Stomach (tissue), 9 donors: ENCODE data around the gene DRD2. TPM values are rescaled to one million over a fixed set of nuclear protein-coding genes. Genes with fewer than 3 reads are reported as not detected.

Experiments
- DNase-seq, 2 donors: peaks; one replicate each; pipeline versions ENCODE4 v3.0.0 to v3.0.0-alpha.2; 2013 to 2019
- H3K27ac ChIP-seq, 5 donors: fragments of 200-600 bp in 4 of 5; sonication (generic) in 4 of 5; one replicate each; pipeline ENCODE4 v1.5.1; 2013 to 2019; ENCODE audit warnings: mild to moderate bottlenecking in 1 of 5, moderate library complexity in 1 of 5
- H3K27me3 ChIP-seq, 3 donors: fragments of 200-600 bp; sonication (generic); one replicate each; pipeline ENCODE4 v1.5.1; 2017 to 2019; ENCODE audit warnings: mixed run types in 1 of 3
- H3K36me3 ChIP-seq, 4 donors: fragments of 200-600 bp; sonication (generic); 1 replicate in 3 of 4; 2 replicates in 1 of 4; pipeline ENCODE4 v1.5.1; 2016 to 2019
- H3K4me1 ChIP-seq, 4 donors: fragments of 200-600 bp; sonication (generic); one replicate each; pipeline ENCODE4 v1.5.1; 2016 to 2019
- H3K4me3 ChIP-seq, 4 donors: fragments of 200-600 bp; sonication (generic) in 3 of 4; one replicate each; pipeline ENCODE4 v1.5.1; 2016 to 2019; ENCODE audit warnings: mild to moderate bottlenecking in 1 of 4
- H3K9me3 ChIP-seq, 4 donors: fragments of 200-600 bp; sonication (generic); one replicate each; pipeline ENCODE4 v1.5.1; 2016 to 2019
- EP300 ChIP-seq: sonication (generic); formaldehyde crosslinking; IDR thresholded peaks from one replicate; pipeline ENCODE4 v1.6.1; 2017; ENCODE audit warnings: antibody characterized with exemption
- POLR2A ChIP-seq, 4 donors: fragments of 450-650 bp; IDR thresholded peaks; one replicate each; pipeline ENCODE4 v1.6.1; 2016; ENCODE audit warnings: antibody characterized with exemption in 4 of 4, control low read depth in 2 of 4, mild to moderate bottlenecking in 1 of 4, moderate library complexity in 1 of 4
- POLR2AphosphoS5 ChIP-seq, 3 donors: sonication (generic); formaldehyde crosslinking; IDR thresholded peaks; one replicate each; pipeline ENCODE4 v1.6.1; 2016; ENCODE audit warnings: antibody characterized with exemption in 3 of 3
- WGBS, 5 donors: extraction: QIAGEN DNeasy Blood & Tissue Kit in 3 of 5; methylation state at CpG; one replicate each; pipeline versions ENCODE4 v1.1.5 to v1.1.7; 2013 to 2018; 5-methylcytosine and 5-hydroxymethylcytosine counted together
- intact Hi-C: fragments of 100-400 bp; cut with DNase I; formaldehyde crosslinking; loops from one replicate; pipeline ENCODE4 v1.15.1; 2023; ENCODE audit warnings: low total_unique reads
- polyA plus RNA-seq, 3 donors: library from polyadenylated mRNA; stranded (reverse); fragments of 200-250 nt; gene quantifications; one replicate each; pipeline ENCODE4 v1.2.3, GENCODE V29; 2013
- total RNA-seq, 5 donors: library from RNA; depleted of rRNA; stranded (reverse); fragments of >200 nt; gene quantifications; one replicate each; pipeline versions ENCODE4 v1.1.0 to v1.2.3, GENCODE V29; 2014 to 2016
- TF ChIP-seq, protein P1 (sequence below), 7 experiments: fragments of 450-650 bp in 4 of 7; fragments of 200-600 bp in 3 of 7; sonication (generic) in 3 of 7; IDR thresholded peaks; one replicate each; pipeline ENCODE4 v1.5.1; 2016 to 2019; ENCODE audit warnings: antibody characterized with exemption in 7 of 7, control low read depth in 2 of 7, mild to moderate bottlenecking in 1 of 7
- donor health status: healthy with polysubstance abuse.
- donor health status: Bipolar disorder and iron deficiency.
- donor health status: healthy.

The DRD2 gene
- total and polyA plus RNA-seq, 8 donors: 0.03 TPM; not detected in 7

DNA sequence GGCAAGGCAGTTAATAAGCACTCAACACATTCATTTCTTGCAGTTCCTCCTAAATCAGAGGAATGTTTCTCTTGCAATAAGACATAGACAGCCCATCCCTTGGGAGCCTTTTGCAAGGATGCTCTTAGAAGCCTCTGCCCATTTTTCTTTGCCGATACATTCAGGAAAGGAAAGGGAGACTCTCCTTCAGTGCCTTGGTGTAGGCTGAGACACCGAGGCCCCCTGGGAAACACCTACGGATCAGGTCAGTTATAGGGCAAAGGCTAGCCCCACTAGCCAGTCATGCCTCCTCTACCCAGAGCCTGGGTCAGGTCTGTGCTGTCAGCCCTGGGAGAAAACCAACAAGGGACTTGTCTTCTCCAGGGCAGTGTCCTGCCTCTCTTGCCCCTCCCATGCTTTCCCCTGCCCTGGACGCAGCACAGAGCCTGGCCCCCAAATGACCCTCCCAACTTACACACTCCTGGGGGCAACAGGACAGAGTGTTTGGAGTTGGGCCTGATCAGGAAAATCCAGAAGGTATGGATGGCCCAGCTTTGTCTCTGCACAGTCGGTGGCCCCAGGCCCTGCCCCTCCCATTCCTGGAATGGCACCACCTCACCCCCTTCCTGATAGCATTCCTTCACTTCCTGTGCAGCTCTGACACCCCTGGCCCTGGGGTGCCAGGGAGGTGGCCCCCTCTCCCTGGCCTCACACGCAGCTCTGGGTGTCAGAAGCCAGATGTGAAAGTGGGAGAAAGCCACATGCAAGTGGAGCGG lies 69.3 kb downstream of the DRD2 start:
- 70 to 76% (median 74%) methylated on average over 7 of the region's 7 CpGs for WGBS, 5 donors
- Histone ChIP-seq H3K36me3 (no peaks in the 10 kb centered on the region), H3K4me3 (no peak overlapping the region), H3K9me3 (no peaks in the 10 kb centered on the region), H3K4me1 (no peaks in the 10 kb centered on the region), H3K27ac (no peak overlapping the region), H3K27me3 (peaks cover 0 to 7% (median 0%) of the 10 kb centered on the region in 3 donors)
- intact Hi-C loops: no loop called here
- TF ChIP-seq EP300 (no peak), POLR2A (IDR thresholded peaks at IDR 0.05) (no peak), POLR2AphosphoS5 (IDR thresholded peaks at IDR 0.05) (no peak)
- TF ChIP-seq, protein P1, sequence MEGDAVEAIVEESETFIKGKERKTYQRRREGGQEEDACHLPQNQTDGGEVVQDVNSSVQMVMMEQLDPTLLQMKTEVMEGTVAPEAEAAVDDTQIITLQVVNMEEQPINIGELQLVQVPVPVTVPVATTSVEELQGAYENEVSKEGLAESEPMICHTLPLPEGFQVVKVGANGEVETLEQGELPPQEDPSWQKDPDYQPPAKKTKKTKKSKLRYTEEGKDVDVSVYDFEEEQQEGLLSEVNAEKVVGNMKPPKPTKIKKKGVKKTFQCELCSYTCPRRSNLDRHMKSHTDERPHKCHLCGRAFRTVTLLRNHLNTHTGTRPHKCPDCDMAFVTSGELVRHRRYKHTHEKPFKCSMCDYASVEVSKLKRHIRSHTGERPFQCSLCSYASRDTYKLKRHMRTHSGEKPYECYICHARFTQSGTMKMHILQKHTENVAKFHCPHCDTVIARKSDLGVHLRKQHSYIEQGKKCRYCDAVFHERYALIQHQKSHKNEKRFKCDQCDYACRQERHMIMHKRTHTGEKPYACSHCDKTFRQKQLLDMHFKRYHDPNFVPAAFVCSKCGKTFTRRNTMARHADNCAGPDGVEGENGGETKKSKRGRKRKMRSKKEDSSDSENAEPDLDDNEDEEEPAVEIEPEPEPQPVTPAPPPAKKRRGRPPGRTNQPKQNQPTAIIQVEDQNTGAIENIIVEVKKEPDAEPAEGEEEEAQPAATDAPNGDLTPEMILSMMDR (IDR thresholded peaks at IDR 0.05): no peak
- no peak for DNase-seq

DNA sequence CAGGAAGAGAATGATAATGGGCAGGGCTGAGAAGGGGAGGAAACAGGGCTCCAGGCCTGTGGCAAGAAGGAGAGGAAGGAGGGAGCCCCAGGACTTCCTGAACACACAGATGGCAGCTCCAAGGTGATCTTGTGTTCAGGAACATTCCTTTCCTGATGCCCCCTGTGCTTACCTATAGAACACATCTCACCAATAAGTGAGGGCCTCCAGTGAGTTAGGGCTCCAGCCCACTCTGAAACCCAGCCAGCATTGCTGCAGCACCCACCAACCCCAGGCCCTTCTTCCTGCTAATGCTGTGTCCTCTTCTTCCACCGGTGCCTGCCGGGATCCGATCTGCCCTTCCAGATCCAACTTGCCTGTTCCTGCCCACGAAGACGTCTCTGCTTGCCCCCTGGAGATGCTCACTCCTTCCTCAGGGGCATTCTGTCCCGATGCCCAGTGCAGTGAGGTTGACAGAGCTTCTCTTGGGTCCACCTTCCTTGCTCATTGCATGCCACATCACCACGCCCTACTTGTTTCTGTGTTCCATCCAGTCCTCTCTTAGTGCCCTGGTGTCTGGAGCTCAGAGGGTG lies 70.3 kb downstream of the DRD2 start:
- intact Hi-C loops: no loop called here
- Histone ChIP-seq H3K4me3 (no peak overlapping the region), H3K9me3 (no peaks in the 10 kb centered on the region), H3K36me3 (no peaks in the 10 kb centered on the region), H3K4me1 (no peaks in the 10 kb centered on the region), H3K27me3 (peaks cover 0 to 7% (median 0%) of the 10 kb centered on the region in 3 donors), H3K27ac (no peak overlapping the region)
- DNase-seq: no peak
- TF ChIP-seq EP300 (no peak), POLR2A (IDR thresholded peaks at IDR 0.05) (no peak), POLR2AphosphoS5 (IDR thresholded peaks at IDR 0.05) (no peak)
- TF ChIP-seq, protein P1 (IDR thresholded peaks at IDR 0.05): no peak
- WGBS, 5 donors: 83 to 91% (median 89%) methylated on average over 7 of the region's 7 CpGs

DNA sequence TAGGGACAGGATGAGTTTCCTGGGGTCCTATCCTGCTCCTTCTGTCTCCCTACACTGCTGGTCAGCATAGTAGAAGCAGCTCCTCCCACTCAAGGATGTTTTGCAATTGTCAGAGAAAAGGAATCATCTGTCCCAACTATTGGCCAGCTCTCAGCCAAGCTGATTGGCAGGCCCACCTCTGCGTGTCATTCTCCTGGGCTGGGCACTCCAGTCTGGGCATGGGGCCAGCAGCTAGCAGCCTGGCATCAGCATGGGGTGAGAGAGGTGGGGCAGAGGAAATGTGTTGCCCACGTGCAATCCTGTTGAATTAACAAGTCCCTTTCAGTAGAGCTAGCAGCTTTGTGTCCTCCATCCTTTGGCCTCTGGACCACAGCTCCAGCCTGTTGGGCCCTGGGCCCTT lies 73.5 kb downstream of the DRD2 start:
- no peak overlapping the region for H3K27ac ChIP-seq

DNA sequence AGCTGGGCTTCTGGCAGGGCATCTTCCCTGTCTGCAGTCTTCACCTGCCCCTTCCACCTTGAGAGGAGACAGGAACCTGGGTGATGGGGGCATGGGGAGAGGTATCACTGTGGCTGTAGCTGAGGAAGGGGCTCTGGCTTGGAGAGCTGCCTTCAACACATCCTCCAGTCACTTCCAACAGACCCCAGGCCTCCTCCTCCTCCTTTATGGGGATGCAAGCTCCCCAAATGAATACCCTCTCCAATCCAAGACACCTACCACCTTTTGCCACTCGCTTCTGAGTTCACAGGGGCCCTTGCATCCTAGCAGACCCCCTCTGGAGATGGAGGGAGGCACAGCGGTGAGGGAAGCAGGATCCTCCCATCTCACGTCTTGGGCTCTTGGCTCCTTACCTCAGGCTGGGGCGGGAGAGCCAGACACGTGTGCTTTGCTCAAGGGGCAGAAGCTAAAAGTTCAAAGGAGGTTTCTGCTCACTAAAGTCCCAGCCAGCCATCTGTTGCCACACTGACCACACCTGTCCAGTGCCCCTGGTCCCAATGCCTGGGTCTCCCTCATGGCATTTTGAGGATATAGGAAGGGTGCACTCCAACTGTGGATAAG lies 74.5 kb downstream of the DRD2 start:
- no peak overlapping the region for H3K4me3 ChIP-seq
- intact Hi-C loops: no loop called here
- TF ChIP-seq EP300 (no peak), POLR2A (IDR thresholded peaks at IDR 0.05) (no peak), POLR2AphosphoS5 (IDR thresholded peaks at IDR 0.05) (no peak)
- TF ChIP-seq, protein P1 (IDR thresholded peaks at IDR 0.05): no peak
- no peaks in the 10 kb centered on the region for H3K36me3 ChIP-seq
- no peaks in the 10 kb centered on the region for H3K9me3 ChIP-seq
- no peak for DNase-seq
- 68 to 79% (median 76%) methylated on average over 5 of the region's 5 CpGs for WGBS, 5 donors
- no peak overlapping the region for H3K27ac ChIP-seq
- H3K27me3 ChIP-seq: no peaks in the 10 kb centered on the region
- no peaks in the 10 kb centered on the region for H3K4me1 ChIP-seq

More for the DNA sequence above, 73.5 kb downstream of the DRD2 start:
- Histone ChIP-seq H3K4me1 (no peaks in the 10 kb centered on the region), H3K27me3 (peaks cover 0 to 2% (median 0%) of the 10 kb centered on the region in 3 donors), H3K4me3 (no peak overlapping the region), H3K36me3 (no peaks in the 10 kb centered on the region), H3K9me3 (no peaks in the 10 kb centered on the region)
- 4 to 33% (median 14%) methylated on average over 1 to 2 of the region's 2 CpGs for WGBS, 5 donors
- TF ChIP-seq, protein P1 (IDR thresholded peaks at IDR 0.05): no peak
- no peak for TF ChIP-seq EP300
- TF ChIP-seq POLR2A (IDR thresholded peaks at IDR 0.05): no peak
- no peak for TF ChIP-seq POLR2AphosphoS5 (IDR thresholded peaks at IDR 0.05)
- DNase-seq: peak; percentile 72 to 74
- intact Hi-C loops: no loop called here
